SK-N-SH (cell line): ENCODE measurements around the gene EXOC1L. TPM values are rescaled to one million over a fixed set of nuclear protein-coding genes. Genes with fewer than 3 reads are reported as not detected.

Experiments used
- CTCF ChIA-PET: fragments of 300-600, 350-600 bp; formaldehyde crosslinking; extraction: SDS; loops from one replicate; lab custom pipeline; 2021; lab: Yijun Ruan, JAX
- POLR2A ChIA-PET: fragments of 350-600 bp; sonication (Branson Sonifier 250); formaldehyde crosslinking; extraction: SDS; loops from one replicate; lab custom pipeline; 2020; ENCODE audit warnings: antibody characterized with exemption, inconsistent platforms; lab: Yijun Ruan, JAX
- DNase-seq: peaks from one replicate; pipeline ENCODE4 v3.0.0; 2012
- H2AFZ ChIP-seq: fragments of 200-600 bp; sonication (generic); 2 replicates; pipeline ENCODE4 v1.8.1; 2016; ENCODE audit warnings: antibody characterized with exemption, mild to moderate bottlenecking, low read depth
- H3F3A ChIP-seq: fragments of 200-600 bp; sonication (generic); replicated peaks from 2 replicates; pipeline ENCODE3; 2016; ENCODE audit warnings: antibody characterized with exemption, mild to moderate bottlenecking; ENCODE audit not compliant: insufficient read depth
- H3K27ac ChIP-seq, 2 experiments: fragments of 200-500 bp in 1 of 2; fragments of 200-600 bp in 1 of 2; sonication (Bioruptor generic) in 1 of 2; sonication (generic), shearing (Covaris generic) in 1 of 2; 2 replicates each; pipeline versions ENCODE4 v1.5.1 to v1.6.1; 2014 to 2016; ENCODE audit warnings: low read depth in 2 of 2, inconsistent platforms in 1 of 2, low read length in 1 of 2, mild to moderate bottlenecking in 1 of 2, mixed read lengths in 1 of 2
- H3K27me3 ChIP-seq: fragments of 200-600 bp; sonication (generic), shearing (Covaris generic); 2 replicates; pipeline ENCODE4 v1.6.1; 2016; ENCODE audit warnings: mixed run types; ENCODE audit not compliant: insufficient read depth
- H3K36me3 ChIP-seq, 2 experiments: fragments of 200-500 bp in 1 of 2; fragments of 200-600 bp in 1 of 2; sonication (Bioruptor generic) in 1 of 2; sonication (generic) in 1 of 2; replicated peaks in 1 of 2; 2 replicates each; pipeline versions ENCODE3 to v1.5.1; 2014 to 2016; ENCODE audit warnings: low read length in 1 of 2, mild to moderate bottlenecking in 1 of 2; ENCODE audit not compliant: insufficient read depth in 2 of 2, control insufficient read depth in 1 of 2
- H3K4me1 ChIP-seq, 2 experiments: fragments of 200-500 bp in 1 of 2; fragments of 200-600 bp in 1 of 2; sonication (Bioruptor generic) in 1 of 2; sonication (generic), shearing (Covaris generic) in 1 of 2; 2 replicates each; pipeline versions ENCODE4 v1.5.1 to v1.6.1; 2014 to 2016; ENCODE audit warnings: low read depth in 1 of 2, low read length in 1 of 2, mixed run types in 1 of 2; ENCODE audit not compliant: insufficient read depth in 2 of 2, control insufficient read depth in 1 of 2
- H3K4me2 ChIP-seq: fragments of 200-600 bp; sonication (generic), shearing (Covaris generic); 2 replicates; pipeline ENCODE4 v1.6.1; 2017; ENCODE audit warnings: mixed run types
- H3K4me3 ChIP-seq, 2 experiments: fragments of 200-500 bp in 1 of 2; fragments of 200-600 bp in 1 of 2; sonication (Bioruptor generic) in 1 of 2; sonication (generic), shearing (Covaris generic) in 1 of 2; 2 replicates each; pipeline versions ENCODE4 v1.5.1 to v1.8.1; 2014 to 2016; ENCODE audit warnings: low read depth in 2 of 2, inconsistent platforms in 1 of 2, low read length in 1 of 2, mild to moderate bottlenecking in 1 of 2, mixed read lengths in 1 of 2, moderate library complexity in 1 of 2
- H3K79me2 ChIP-seq: fragments of 200-600 bp; sonication (generic); 2 replicates; pipeline ENCODE4 v1.8.1; 2017; ENCODE audit warnings: mild to moderate bottlenecking; ENCODE audit not compliant: insufficient read depth
- H3K9ac ChIP-seq: fragments of 200-600 bp; sonication (generic); 2 replicates; pipeline ENCODE4 v1.6.1; 2017; ENCODE audit warnings: mixed run types
- H3K9me2 ChIP-seq: fragments of 200-600 bp; sonication (generic); 2 replicates; pipeline ENCODE4 v1.6.1; 2017; ENCODE audit warnings: mixed run types
- H3K9me3 ChIP-seq: fragments of 200-600 bp; sonication (generic); 2 replicates; pipeline ENCODE4 v1.6.1; 2017; ENCODE audit warnings: mixed run types, mild to moderate bottlenecking, moderate library complexity
- H4K20me1 ChIP-seq: fragments of 200-600 bp; sonication (generic); 2 replicates; pipeline ENCODE4 v1.6.1; 2017; ENCODE audit warnings: mild to moderate bottlenecking, mixed run types; ENCODE audit not compliant: insufficient read depth
- FOSL2 ChIP-seq: IDR thresholded peaks from 2 replicates; pipeline ENCODE4 v1.4.0; 2012; ENCODE audit warnings: low read depth, mild to moderate bottlenecking, moderate library complexity, borderline replicate concordance
- FOXJ3 ChIP-seq: sonication (generic); formaldehyde crosslinking; IDR thresholded peaks from 2 replicates; pipeline ENCODE4 v1.5.1; 2020; ENCODE audit warnings: mild to moderate bottlenecking, missing genetic modification reagents
- JUND ChIP-seq: IDR thresholded peaks from 2 replicates; pipeline ENCODE4 v1.4.0; 2012
- MAX ChIP-seq: IDR thresholded peaks from 2 replicates; pipeline ENCODE4 v1.4.0; 2012; ENCODE audit warnings: low read depth
- PBX3 ChIP-seq: IDR thresholded peaks from 2 replicates; pipeline ENCODE4; 2012
- POLR2AphosphoS5 ChIP-seq: IDR thresholded peaks from 2 replicates; pipeline ENCODE4 v1.6.1; 2012; ENCODE audit warnings: low read depth, low read length
- REST ChIP-seq: IDR thresholded peaks from 2 replicates; pipeline ENCODE4 v1.6.1; 2012; ENCODE audit warnings: mild to moderate bottlenecking, low read depth, low read length, moderate library complexity
- SIN3A ChIP-seq: IDR thresholded peaks from 2 replicates; pipeline ENCODE4 v1.6.1; 2012; ENCODE audit warnings: low read depth, mild to moderate bottlenecking, low read length, moderate library complexity, borderline replicate concordance
- SMC3 ChIP-seq: IDR thresholded peaks from 2 replicates; pipeline ENCODE4 v1.6.1; 2012; ENCODE audit warnings: low read depth, low read length, improper control_type of control experiment
- TCF12 ChIP-seq: IDR thresholded peaks from 2 replicates; pipeline ENCODE4 v1.4.0; 2012
- USF2 ChIP-seq: fragments of 150-350 bp; IDR thresholded peaks from 2 replicates; pipeline ENCODE4 v1.6.1; 2017; ENCODE audit warnings: antibody characterized with exemption, low read length, low read depth, borderline replicate concordance
- YY1 ChIP-seq: IDR thresholded peaks from 2 replicates; pipeline ENCODE4 v1.4.0; 2012; ENCODE audit warnings: low read depth, mild to moderate bottlenecking
- WGBS: methylation state at CpG from one replicate; pipeline ENCODE4 v1.1.6; 2017; ENCODE audit warnings: low lambda C conversion rate; 5-methylcytosine and 5-hydroxymethylcytosine counted together
- polyA plus RNA-seq, 3 experiments: library from polyadenylated mRNA; depleted of rRNA; stranded (reverse); fragments of >200 nt; gene quantifications; 2 replicates each; pipeline ENCODE4 v1.2.3, GENCODE V29; 2012
- TF ChIP-seq, protein P1 (sequence below): IDR thresholded peaks from 2 replicates; pipeline ENCODE4 v1.4.0; 2012; ENCODE audit warnings: low read depth, borderline replicate concordance
- TF ChIP-seq, protein P2 (sequence below): fragments of 200-600 bp; sonication (generic); IDR thresholded peaks from 2 replicates; pipeline ENCODE4 v1.6.1; 2017; ENCODE audit warnings: antibody characterized with exemption, mild to moderate bottlenecking, moderate library complexity

EXOC1L gene
- polyA plus RNA-seq, 1 of the 3 experiments (the other 2 are of a cell fraction): not detected

DNA sequence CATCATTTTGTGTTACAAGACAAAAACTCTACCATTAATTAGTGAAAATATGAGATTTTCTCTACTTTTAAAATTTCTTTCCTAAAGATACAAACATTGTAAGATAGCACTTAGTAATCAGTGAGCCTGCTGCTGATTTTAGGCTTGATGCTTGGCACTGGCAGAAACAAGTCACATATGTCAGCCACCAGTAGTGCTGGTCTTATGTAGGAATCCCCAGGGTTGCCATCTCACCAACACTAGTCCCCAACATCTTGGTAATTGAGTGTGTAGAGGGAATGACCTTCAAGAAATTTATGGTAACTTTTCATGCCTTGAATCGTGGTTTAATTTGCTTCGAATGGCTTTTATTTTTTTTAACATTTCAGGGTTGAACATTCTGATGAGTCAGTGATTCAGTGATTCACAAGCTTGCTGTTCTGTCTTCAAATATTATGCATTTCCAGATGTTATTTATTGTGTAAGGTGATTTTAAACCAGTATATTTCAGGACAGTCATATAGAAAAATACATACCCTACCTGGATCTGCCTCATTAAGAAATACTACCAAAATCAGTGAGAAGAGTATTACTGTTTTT lies 45.7 kb downstream of the EXOC1L start:
- H3K27me3 ChIP-seq: no peaks in the 10 kb centered on the region
- H3K36me3 ChIP-seq: peaks cover 54 to 66% of the 10 kb centered on the region in 2 experiments
- peaks cover 4% of the 10 kb centered on the region for H4K20me1 ChIP-seq
- H3K4me1 ChIP-seq: peaks cover 2 to 10% of the 10 kb centered on the region in 2 experiments; a peak in 3 of 4 replicates
- H3F3A ChIP-seq: peaks cover 30% of the 10 kb centered on the region
- DNase-seq: no peak
- POLR2A ChIA-PET: no interaction called here
- peak overlapping the region; percentile 52; the same call in 1 of the 2 replicates for H3K4me2 ChIP-seq
- H3K9ac ChIP-seq: no peak overlapping the region
- 10% methylated on average over 2 of the region's 2 CpGs for WGBS
- peak overlapping the region; percentile 62 to 79 for H3K27ac ChIP-seq
- CTCF ChIA-PET: interaction anchor here (0.6 to 3.5 kb wide), 16 partner anchors 8 to 519 kb away, joined by 3 to 21 read pairs (median 4); partner anchors contain the start of genes CEP135, EXOC1, EXOC1L and SRD5A3
- TF ChIP-seq FOSL2 (peak; percentile 63), YY1 (no peak), JUND (peak; percentile 64), SMC3 (no peak), TCF12 (peak; percentile 63; the same call in 1 of the 2 replicates), REST (no peak), POLR2AphosphoS5 (no peak), PBX3 (no peak), SIN3A (no peak), FOXJ3 (CRISPR knock-in tag) (no peak), USF2 (no peak), MAX (no peak)
- TF ChIP-seq, protein P1, sequence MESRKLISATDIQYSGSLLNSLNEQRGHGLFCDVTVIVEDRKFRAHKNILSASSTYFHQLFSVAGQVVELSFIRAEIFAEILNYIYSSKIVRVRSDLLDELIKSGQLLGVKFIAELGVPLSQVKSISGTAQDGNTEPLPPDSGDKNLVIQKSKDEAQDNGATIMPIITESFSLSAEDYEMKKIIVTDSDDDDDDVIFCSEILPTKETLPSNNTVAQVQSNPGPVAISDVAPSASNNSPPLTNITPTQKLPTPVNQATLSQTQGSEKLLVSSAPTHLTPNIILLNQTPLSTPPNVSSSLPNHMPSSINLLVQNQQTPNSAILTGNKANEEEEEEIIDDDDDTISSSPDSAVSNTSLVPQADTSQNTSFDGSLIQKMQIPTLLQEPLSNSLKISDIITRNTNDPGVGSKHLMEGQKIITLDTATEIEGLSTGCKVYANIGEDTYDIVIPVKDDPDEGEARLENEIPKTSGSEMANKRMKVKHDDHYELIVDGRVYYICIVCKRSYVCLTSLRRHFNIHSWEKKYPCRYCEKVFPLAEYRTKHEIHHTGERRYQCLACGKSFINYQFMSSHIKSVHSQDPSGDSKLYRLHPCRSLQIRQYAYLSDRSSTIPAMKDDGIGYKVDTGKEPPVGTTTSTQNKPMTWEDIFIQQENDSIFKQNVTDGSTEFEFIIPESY: no peak
- TF ChIP-seq, protein P2, sequence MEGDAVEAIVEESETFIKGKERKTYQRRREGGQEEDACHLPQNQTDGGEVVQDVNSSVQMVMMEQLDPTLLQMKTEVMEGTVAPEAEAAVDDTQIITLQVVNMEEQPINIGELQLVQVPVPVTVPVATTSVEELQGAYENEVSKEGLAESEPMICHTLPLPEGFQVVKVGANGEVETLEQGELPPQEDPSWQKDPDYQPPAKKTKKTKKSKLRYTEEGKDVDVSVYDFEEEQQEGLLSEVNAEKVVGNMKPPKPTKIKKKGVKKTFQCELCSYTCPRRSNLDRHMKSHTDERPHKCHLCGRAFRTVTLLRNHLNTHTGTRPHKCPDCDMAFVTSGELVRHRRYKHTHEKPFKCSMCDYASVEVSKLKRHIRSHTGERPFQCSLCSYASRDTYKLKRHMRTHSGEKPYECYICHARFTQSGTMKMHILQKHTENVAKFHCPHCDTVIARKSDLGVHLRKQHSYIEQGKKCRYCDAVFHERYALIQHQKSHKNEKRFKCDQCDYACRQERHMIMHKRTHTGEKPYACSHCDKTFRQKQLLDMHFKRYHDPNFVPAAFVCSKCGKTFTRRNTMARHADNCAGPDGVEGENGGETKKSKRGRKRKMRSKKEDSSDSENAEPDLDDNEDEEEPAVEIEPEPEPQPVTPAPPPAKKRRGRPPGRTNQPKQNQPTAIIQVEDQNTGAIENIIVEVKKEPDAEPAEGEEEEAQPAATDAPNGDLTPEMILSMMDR: no peak
- H3K9me2 ChIP-seq: no peaks in the 10 kb centered on the region
- H3K9me3 ChIP-seq: no peaks in the 10 kb centered on the region
- no peak overlapping the region for H3K4me3 ChIP-seq
- no peak overlapping the region for H2AFZ ChIP-seq
- H3K79me2 ChIP-seq: peaks cover 26% of the 10 kb centered on the region; the same call in 1 of the 2 replicates
